Measurements from ENCODE around the gene OTUD7B.

GRCh38 chr1:150051089-150051373, 40.5 kb upstream of the OTUD7B start:
- TF ChIP-seq POLR2A (IDR thresholded peaks at IDR 0.05): no peak
- TF ChIP-seq, protein P1, sequence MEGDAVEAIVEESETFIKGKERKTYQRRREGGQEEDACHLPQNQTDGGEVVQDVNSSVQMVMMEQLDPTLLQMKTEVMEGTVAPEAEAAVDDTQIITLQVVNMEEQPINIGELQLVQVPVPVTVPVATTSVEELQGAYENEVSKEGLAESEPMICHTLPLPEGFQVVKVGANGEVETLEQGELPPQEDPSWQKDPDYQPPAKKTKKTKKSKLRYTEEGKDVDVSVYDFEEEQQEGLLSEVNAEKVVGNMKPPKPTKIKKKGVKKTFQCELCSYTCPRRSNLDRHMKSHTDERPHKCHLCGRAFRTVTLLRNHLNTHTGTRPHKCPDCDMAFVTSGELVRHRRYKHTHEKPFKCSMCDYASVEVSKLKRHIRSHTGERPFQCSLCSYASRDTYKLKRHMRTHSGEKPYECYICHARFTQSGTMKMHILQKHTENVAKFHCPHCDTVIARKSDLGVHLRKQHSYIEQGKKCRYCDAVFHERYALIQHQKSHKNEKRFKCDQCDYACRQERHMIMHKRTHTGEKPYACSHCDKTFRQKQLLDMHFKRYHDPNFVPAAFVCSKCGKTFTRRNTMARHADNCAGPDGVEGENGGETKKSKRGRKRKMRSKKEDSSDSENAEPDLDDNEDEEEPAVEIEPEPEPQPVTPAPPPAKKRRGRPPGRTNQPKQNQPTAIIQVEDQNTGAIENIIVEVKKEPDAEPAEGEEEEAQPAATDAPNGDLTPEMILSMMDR (IDR thresholded peaks at IDR 0.05): no peak
